HepG2 (cell line): Measurements from ENCODE around the gene ABCC1. TPM values are rescaled to one million over a fixed set of nuclear protein-coding genes. Genes with fewer than 3 reads are reported as not detected.
A peak's percentile ranks its signal among the peaks of the same experiment; 100 is the strongest.

Experiments used
- AHR ChIP-seq: IDR thresholded peaks from 2 replicates; pipeline ENCODE4 v1.6.1; 2018; ENCODE audit warnings: missing genetic modification reagents, missing compliant biosample characterization
- CEBPZ ChIP-seq: IDR thresholded peaks from 2 replicates; pipeline ENCODE4 v1.6.1; 2012; ENCODE audit warnings: low read length, improper control_type of control experiment
- IRF9 ChIP-seq: sonication (generic); formaldehyde crosslinking; IDR thresholded peaks from 2 replicates; pipeline ENCODE4 v1.8.0; 2022; ENCODE audit warnings: missing genetic modification reagents, mild to moderate bottlenecking, borderline replicate concordance
- LCORL ChIP-seq, 2 experiments: fragments of 450-650 bp in 1 of 2; sonication (generic) in 1 of 2; formaldehyde crosslinking in 1 of 2; IDR thresholded peaks; 2 replicates each; pipeline versions ENCODE4 v1.5.0 to v1.6.1; 2017 to 2020; ENCODE audit warnings: antibody characterized with exemption in 1 of 2, missing genetic modification reagents in 1 of 2
- PHF21A ChIP-seq: sonication (generic); formaldehyde crosslinking; IDR thresholded peaks from 2 replicates; pipeline ENCODE4 v1.5.0; 2020; ENCODE audit warnings: mild to moderate bottlenecking, missing genetic modification reagents
- ZBTB38 ChIP-seq: sonication (generic); formaldehyde crosslinking; IDR thresholded peaks from 2 replicates; pipeline ENCODE4 v1.5.1; 2020; ENCODE audit warnings: mild to moderate bottlenecking, missing genetic modification reagents
- ZMAT3 ChIP-seq: sonication (generic); formaldehyde crosslinking; conservative IDR thresholded peaks from 2 replicates; pipeline ENCODE4 v1.7.0; 2021; ENCODE audit warnings: missing genetic modification reagents
- ZNF33B ChIP-seq: sonication (generic); formaldehyde crosslinking; IDR thresholded peaks from 2 replicates; pipeline ENCODE4 v1.5.1; 2020; ENCODE audit warnings: mild to moderate bottlenecking, missing genetic modification reagents
- ZNF772 ChIP-seq: sonication (generic); formaldehyde crosslinking; IDR thresholded peaks from 2 replicates; pipeline ENCODE4 v1.5.0; 2020; ENCODE audit warnings: mild to moderate bottlenecking, missing genetic modification reagents
- polyA plus RNA-seq, 8 experiments: library from polyadenylated mRNA; depleted of rRNA in 3 of 8; stranded (reverse) in 7 of 8; unstranded in 1 of 8; fragments of >200 nt; fragmentation: Illumina TruSeq in 4 of 8; extraction: Trizol in 4 of 8; gene quantifications; 2 replicates each; pipeline versions ENCODE4 v1.2.1 to v1.2.3, GENCODE V29; 2011 to 2016; ENCODE audit warnings: low read depth in 4 of 8, missing spikeins in 1 of 8, mixed read lengths in 1 of 8; ENCODE audit not compliant: insufficient read depth in 1 of 8
- total RNA-seq, 5 experiments: library from RNA; depleted of rRNA; stranded (reverse); fragments of >200 nt; fragmentation: Illumina TruSeq; extraction: Trizol; gene quantifications; 2 replicates each; pipeline ENCODE4 v1.2.3, GENCODE V29; 2016; ENCODE audit warnings: low read depth in 1 of 5
- TF ChIP-seq, protein P1 (sequence below): sonication (generic); formaldehyde crosslinking; IDR thresholded peaks from 2 replicates; pipeline ENCODE4 v1.4.0; 2020; ENCODE audit warnings: mild to moderate bottlenecking, missing genetic modification reagents

ABCC1 gene
- total and polyA plus RNA-seq, 2 of the 13 experiments (the other 11 are each of a cell fraction or from before 2014, with no cell fraction given) = 13.0 to 30.6 TPM

GRCh38 chr16:16021646-16021987 is 72.2 kb downstream of the ABCC1 start (continued):
- TF ChIP-seq, protein P1, sequence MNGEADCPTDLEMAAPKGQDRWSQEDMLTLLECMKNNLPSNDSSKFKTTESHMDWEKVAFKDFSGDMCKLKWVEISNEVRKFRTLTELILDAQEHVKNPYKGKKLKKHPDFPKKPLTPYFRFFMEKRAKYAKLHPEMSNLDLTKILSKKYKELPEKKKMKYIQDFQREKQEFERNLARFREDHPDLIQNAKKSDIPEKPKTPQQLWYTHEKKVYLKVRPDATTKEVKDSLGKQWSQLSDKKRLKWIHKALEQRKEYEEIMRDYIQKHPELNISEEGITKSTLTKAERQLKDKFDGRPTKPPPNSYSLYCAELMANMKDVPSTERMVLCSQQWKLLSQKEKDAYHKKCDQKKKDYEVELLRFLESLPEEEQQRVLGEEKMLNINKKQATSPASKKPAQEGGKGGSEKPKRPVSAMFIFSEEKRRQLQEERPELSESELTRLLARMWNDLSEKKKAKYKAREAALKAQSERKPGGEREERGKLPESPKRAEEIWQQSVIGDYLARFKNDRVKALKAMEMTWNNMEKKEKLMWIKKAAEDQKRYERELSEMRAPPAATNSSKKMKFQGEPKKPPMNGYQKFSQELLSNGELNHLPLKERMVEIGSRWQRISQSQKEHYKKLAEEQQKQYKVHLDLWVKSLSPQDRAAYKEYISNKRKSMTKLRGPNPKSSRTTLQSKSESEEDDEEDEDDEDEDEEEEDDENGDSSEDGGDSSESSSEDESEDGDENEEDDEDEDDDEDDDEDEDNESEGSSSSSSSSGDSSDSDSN (CRISPR knock-in tag) = no peak
- TF ChIP-seq LCORL (IDR thresholded peaks at IDR 0.05) = no peak
- no peak for TF ChIP-seq LCORL (CRISPR knock-in tag; IDR thresholded peaks at IDR 0.05)
- TF ChIP-seq AHR (CRISPR knock-in tag) = peak; percentile 21; the same call in 1 of the 2 replicates
- no peak for TF ChIP-seq CEBPZ
- no peak for TF ChIP-seq PHF21A (CRISPR knock-in tag)
- 0 out of 2 replicates have a peak, but pooled peaks have one; percentile 18 for TF ChIP-seq ZNF772
- TF ChIP-seq ZBTB38 (CRISPR knock-in tag) = 0 out of 2 replicates have a peak, but pooled peaks have one; percentile 17
- peak; percentile 24; the same call in 1 of the 2 replicates for TF ChIP-seq IRF9 (CRISPR knock-in tag)
- no peak for TF ChIP-seq ZNF33B (CRISPR knock-in tag)
- TF ChIP-seq ZMAT3 (CRISPR knock-in tag) = 0 out of 2 replicates have a peak, but pooled peaks have one; percentile 27
